Stimulated activated naive B cell treated with anti-CD40 and anti-IgM and Interleukin-4, amounts not matched to agents 10 μg/mL and 1 μg/mL and 100 μg/mL, for 72 hours (primary cell): ENCODE data around the gene EXPH5.
"Not testable (repeated sequence)": the region's sequence is repeated elsewhere in the genome, so short reads cannot be mapped to it uniquely, and the experiment has no call there.

Experiments
- ATAC-seq, 2 donors: fragments of 150-1000 bp; cut with Tn5 transposase; replicated peaks; 2 replicates each; pipeline ENCODE4 v1.10.0; 2021; ENCODE audit warnings: moderate library complexity in 1 of 2
- DNase-seq: peaks from one replicate; pipeline ENCODE4 v3.0.0; 2021
- H3K27ac Mint-ChIP-seq: one replicate; pipeline ENCODE4 v1.8.0; 2022; ENCODE audit warnings: mild to moderate bottlenecking, mixed read lengths
- H3K27me3 Mint-ChIP-seq, 2 donors: one replicate each; pipeline ENCODE4 v1.8.0; 2022; ENCODE audit warnings: mixed read lengths in 2 of 2
- H3K36me3 Mint-ChIP-seq, 2 donors: one replicate each; pipeline ENCODE4 v1.8.0; 2022; ENCODE audit warnings: mixed read lengths in 2 of 2, mild to moderate bottlenecking in 1 of 2
- H3K4me1 Mint-ChIP-seq, 2 donors: one replicate each; pipeline ENCODE4 v1.8.0; 2022; ENCODE audit warnings: mixed read lengths in 2 of 2, mild to moderate bottlenecking in 1 of 2
- H3K4me3 Mint-ChIP-seq, 2 donors: one replicate each; pipeline ENCODE4 v1.8.0; 2022; ENCODE audit warnings: mild to moderate bottlenecking in 2 of 2, mixed read lengths in 2 of 2, moderate library complexity in 1 of 2
- H3K9me3 Mint-ChIP-seq, 2 donors: one replicate each; pipeline ENCODE4 v1.8.0; 2022; ENCODE audit warnings: mixed read lengths in 2 of 2, mild to moderate bottlenecking in 1 of 2

Gene EXPH5

DNA sequence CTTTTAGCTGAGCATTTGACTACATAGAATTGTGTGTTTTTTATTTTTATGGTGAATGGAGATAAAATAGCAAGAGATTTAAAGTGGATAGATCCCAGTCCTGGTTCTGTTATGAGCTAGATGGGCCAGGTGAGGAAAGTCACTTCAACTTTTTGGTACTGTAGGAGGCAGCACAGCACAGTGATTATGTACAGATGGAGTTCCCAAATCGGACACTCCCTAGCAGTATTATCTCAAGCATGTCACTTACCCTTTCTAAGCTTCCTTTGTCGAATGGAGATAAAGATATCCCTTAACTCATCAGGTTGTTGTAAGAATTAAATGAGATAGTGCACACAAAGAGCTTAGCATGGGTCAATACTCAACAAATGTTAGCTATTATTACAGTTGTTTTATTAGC, 5.3 kb downstream of the EXPH5 start:
- Mint-ChIP-seq H3K4me3 (no peak overlapping the region), H3K27ac (no peak overlapping the region), H3K4me1 (peaks cover 4 to 20% of the 10 kb centered on the region in 2 donors), H3K27me3 (peaks cover 12 to 22% of the 10 kb centered on the region in 2 donors), H3K9me3 (no peaks in the 10 kb centered on the region), H3K36me3 (peaks cover 0 to under 1% of the 10 kb centered on the region in 2 donors)
- ATAC-seq = no peak
- no peak for DNase-seq

DNA sequence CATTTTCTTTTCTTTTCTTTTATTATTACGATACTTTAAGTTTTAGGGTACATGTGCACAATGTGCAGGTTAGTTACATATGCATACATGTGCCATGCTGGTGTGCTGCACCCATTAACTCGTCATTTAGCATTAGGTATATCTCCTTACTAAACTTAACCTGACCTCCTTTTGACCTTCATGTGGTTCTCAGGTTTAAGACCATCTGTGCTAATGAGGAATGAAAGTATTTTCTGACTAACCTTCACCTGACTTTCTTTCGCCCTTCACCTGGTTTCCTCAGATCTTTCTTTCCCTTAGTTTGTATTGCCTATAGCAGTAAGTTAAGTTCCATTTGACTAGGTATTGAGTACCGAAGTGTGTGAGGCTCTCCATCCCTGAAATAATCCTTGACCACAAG, 6.5 kb downstream of the EXPH5 start:
- DNase-seq (no peak), ATAC-seq (peak in 1 of 2 donors; percentile 27)
- no peak overlapping the region for H3K4me3 Mint-ChIP-seq
- H3K4me1 Mint-ChIP-seq = peaks cover 0 to 10% of the 10 kb centered on the region in 2 donors
- H3K27ac Mint-ChIP-seq = no peak overlapping the region
- H3K36me3 Mint-ChIP-seq = no peaks in the 10 kb centered on the region
- H3K27me3 Mint-ChIP-seq = peaks cover 10 to 11% of the 10 kb centered on the region in 2 donors
- no peaks in the 10 kb centered on the region for H3K9me3 Mint-ChIP-seq

DNA sequence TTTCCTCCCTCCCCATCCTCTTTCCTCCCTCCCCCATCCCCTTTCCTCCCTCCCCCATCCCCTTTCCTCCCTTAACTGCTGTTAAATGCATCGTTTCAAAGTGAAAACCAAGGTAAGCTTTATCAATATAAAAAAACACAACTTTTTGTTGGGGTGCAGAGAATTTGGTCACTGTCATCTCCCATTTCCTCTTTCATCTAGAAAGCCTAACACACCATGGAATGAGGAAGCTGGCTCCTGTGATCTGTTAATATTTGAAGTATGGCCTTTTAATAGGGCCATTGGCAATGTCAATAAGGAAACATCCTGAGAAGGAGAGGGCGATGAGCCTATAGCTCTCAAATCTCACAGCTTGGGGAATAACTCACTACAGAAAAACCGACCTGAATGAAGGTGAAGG, 7.0 kb downstream of the EXPH5 start:
- Mint-ChIP-seq H3K4me3 (no peak overlapping the region), H3K27me3 (peaks cover 5 to 6% of the 10 kb centered on the region in 2 donors), H3K27ac (no peak overlapping the region), H3K9me3 (no peaks in the 10 kb centered on the region), H3K36me3 (no peaks in the 10 kb centered on the region), H3K4me1 (peaks cover 0 to 10% of the 10 kb centered on the region in 2 donors)
- no peak for DNase-seq
- ATAC-seq = peak; percentile 69

DNA sequence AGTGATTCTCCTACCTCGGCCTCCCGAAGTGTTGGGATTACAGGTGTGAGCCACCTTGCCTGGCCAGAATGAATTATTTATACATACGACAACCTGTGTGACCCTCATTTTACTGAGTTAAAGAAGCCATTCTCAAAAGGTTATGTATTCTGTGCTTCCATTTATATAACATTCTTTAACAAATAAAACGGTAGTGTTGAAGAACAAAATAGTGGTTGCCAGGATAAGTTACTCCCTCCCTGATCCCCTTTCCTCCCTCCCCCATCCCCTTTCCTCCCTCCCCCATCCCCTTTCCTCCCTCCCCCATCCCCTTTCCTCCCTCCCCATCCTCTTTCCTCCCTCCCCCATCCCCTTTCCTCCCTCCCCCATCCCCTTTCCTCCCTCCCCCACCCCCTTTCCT, 7.4 kb downstream of the EXPH5 start:
- ATAC-seq, H3K4me3 Mint-ChIP-seq, H3K4me1 Mint-ChIP-seq, H3K9me3 Mint-ChIP-seq, H3K27ac Mint-ChIP-seq, H3K36me3 Mint-ChIP-seq, DNase-seq, H3K27me3 Mint-ChIP-seq: not testable (repeated sequence)

DNA sequence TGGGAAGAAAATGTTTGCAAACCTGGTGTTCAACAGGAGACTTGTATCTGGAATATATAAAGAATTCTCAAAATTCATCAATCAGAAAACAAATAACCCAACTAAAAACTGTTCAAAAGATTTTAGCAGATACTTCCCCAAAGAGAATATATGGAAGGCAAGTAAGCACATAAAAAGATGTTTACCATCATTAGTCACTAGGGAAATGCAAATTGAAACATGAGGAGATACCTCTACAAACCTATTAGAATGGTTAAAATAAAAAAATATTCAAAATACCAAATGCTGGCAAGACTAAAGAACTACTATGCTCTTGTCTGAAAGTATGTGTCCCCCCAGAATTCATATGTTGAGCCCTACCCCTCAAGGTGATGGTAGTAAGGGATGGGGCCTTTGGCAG, 8.6 kb downstream of the EXPH5 start:
- H3K27ac Mint-ChIP-seq = no peak overlapping the region
- no peaks in the 10 kb centered on the region for H3K9me3 Mint-ChIP-seq
- peaks cover 0 to 10% of the 10 kb centered on the region in 2 donors for H3K4me1 Mint-ChIP-seq
- H3K4me3 Mint-ChIP-seq = no peak overlapping the region
- no peaks in the 10 kb centered on the region for H3K36me3 Mint-ChIP-seq
- H3K27me3 Mint-ChIP-seq = peaks cover 2 to 5% of the 10 kb centered on the region in 2 donors
- DNase-seq = no peak
- ATAC-seq = no peak

DNA sequence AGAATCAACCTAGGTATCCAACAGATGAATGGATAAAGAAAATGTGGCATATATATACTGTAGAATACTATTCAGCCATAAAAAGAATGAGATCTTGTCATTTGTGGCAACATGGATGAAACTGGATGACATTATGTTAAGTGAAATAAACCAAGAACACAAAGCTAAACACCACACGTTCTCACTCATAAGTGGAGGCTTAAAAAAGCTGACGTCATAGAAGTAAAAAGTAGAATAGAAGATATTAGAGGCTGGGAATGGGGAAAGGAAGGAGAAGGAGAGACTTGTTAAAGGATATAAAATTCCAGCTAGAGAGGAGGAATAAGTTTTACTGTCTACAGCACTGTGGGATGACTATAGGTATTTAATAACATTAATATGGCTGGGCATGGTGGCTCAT, 12.9 kb downstream of the EXPH5 start:
- Mint-ChIP-seq H3K4me3 (no peak overlapping the region), H3K27ac (no peak overlapping the region), H3K4me1 (no peaks in the 10 kb centered on the region), H3K36me3 (peaks cover 0 to 4% of the 10 kb centered on the region in 2 donors), H3K9me3 (no peaks in the 10 kb centered on the region), H3K27me3 (peaks cover 27 to 28% of the 10 kb centered on the region in 2 donors)
- DNase-seq (no peak), ATAC-seq (no peak)

DNA sequence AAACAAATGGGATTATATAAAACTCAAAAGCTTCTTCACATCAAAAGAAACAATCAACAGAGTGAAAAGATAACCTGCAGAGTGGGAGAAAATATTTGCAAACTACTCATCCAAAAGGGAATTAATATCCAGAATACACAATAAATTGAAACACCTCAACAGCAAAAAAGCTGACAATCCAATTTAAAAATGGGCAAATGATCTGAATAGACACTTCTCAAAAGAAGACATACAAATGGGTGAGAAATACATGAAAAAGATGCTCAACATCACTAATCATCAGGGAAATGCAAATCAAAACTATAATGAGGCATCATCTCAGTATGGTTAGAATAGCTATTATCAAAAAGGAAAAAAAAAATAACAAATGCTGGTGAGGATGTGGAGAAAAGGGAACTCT, 13.5 kb downstream of the EXPH5 start:
- DNase-seq (no peak), ATAC-seq (no peak)
- Mint-ChIP-seq H3K4me3 (no peak overlapping the region), H3K9me3 (no peaks in the 10 kb centered on the region), H3K4me1 (no peaks in the 10 kb centered on the region), H3K36me3 (peaks cover 0 to 4% of the 10 kb centered on the region in 2 donors), H3K27me3 (peaks cover 27 to 28% of the 10 kb centered on the region in 2 donors), H3K27ac (no peak overlapping the region)

DNA sequence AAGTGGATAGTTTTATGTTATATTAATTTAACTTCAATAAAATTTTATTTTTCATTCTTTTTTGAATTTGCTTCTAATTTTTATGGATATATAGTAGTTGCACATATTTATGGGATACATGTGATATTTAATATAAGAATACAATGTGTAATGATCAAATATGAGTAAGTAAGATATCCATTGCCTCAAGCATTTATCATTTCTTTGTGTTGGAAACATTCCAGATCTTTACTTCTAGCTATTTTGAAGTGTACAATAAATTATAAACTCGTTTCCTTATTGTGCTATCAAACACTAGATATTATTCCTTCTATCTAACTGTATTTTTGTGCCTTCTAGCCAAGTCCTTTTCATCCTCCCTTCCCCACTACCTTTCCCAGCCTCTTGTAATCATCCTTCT, 17.0 kb downstream of the EXPH5 start:
- no peak for DNase-seq
- Mint-ChIP-seq H3K27me3 (peaks cover 24 to 27% of the 10 kb centered on the region in 2 donors), H3K4me1 (no peaks in the 10 kb centered on the region), H3K36me3 (peaks cover 0 to 4% of the 10 kb centered on the region in 2 donors), H3K9me3 (peaks cover 0 to 2% of the 10 kb centered on the region in 2 donors), H3K27ac (no peak overlapping the region), H3K4me3 (no peak overlapping the region)
- no peak for ATAC-seq

DNA sequence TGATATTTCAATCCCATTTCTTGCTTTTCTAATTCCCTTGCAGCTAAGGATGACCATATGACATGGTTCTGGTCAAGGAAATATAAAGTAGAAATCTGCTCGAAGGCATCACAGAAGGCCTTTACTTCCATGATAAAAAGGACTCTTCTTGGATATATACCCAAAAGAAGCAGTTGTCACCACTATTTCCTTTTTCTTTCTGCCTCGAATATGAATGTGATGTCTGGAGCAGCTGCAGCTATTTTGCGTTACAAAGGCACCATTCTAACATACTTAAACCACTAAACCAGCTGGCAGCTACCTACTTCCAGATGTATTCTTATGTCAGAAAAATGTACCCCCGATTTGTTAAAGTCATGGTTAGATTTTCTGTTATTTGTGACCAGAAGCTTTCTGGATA, 18.9 kb downstream of the EXPH5 start:
- ATAC-seq (no peak), DNase-seq (no peak)
- Mint-ChIP-seq H3K9me3 (peaks cover 0 to 2% of the 10 kb centered on the region in 2 donors), H3K4me3 (no peak overlapping the region), H3K27me3 (peaks cover 20 to 22% of the 10 kb centered on the region in 2 donors), H3K36me3 (peaks cover 0 to 4% of the 10 kb centered on the region in 2 donors), H3K27ac (no peak overlapping the region), H3K4me1 (no peaks in the 10 kb centered on the region)

DNA sequence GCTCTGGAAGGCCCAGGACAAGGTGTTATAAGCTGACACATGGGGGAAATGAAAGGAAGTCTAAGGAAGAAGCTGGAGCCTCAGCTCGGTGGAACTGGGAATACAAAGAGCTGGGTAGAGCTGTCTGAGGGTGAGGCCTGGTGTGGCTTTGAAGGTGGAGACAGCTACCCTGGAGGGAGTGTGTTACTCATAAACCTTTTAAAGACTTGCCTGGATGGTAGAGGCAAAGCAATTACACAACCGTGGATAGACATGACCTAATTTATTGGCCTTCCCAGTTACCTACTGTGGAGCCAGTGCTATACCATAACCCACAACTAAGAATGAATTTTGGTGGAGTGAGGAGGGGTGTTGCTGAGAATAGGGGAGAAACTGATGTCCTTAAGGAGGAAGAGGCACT, 22.6 kb downstream of the EXPH5 start:
- H3K9me3 Mint-ChIP-seq = peaks cover 0 to 2% of the 10 kb centered on the region in 2 donors
- DNase-seq (no peak), ATAC-seq (no peak)
- no peak overlapping the region for H3K4me3 Mint-ChIP-seq
- H3K27ac Mint-ChIP-seq = no peak overlapping the region
- peaks cover 4 to 6% of the 10 kb centered on the region in 2 donors for H3K27me3 Mint-ChIP-seq
- H3K4me1 Mint-ChIP-seq = no peaks in the 10 kb centered on the region
- no peaks in the 10 kb centered on the region for H3K36me3 Mint-ChIP-seq

DNA sequence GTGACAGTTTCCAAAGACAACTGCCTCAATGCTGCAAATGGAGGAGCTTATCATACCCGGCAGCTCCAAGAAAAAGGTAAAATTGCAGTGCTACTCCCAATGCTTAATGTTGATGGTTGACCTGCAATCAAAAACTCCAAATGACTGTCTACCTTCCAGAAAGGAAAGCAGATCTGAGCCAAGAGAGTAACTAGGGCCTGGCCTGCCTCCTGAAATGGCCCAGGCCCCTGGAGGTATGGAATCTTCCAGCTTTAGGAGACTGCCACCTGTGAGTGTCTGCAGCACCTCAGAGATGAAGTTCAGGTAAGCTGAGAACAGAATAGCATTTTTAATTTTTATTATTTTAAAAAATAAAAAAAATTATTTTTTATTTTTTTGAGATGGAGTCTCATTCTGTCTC, 23.7 kb downstream of the EXPH5 start:
- no peak overlapping the region for H3K27ac Mint-ChIP-seq
- ATAC-seq = no peak
- no peaks in the 10 kb centered on the region for H3K36me3 Mint-ChIP-seq
- peaks cover 0 to 2% of the 10 kb centered on the region in 2 donors for H3K9me3 Mint-ChIP-seq
- H3K4me3 Mint-ChIP-seq = no peak overlapping the region
- no peak for DNase-seq
- H3K4me1 Mint-ChIP-seq = no peaks in the 10 kb centered on the region
- H3K27me3 Mint-ChIP-seq = peaks cover 4 to 6% of the 10 kb centered on the region in 2 donors

DNA sequence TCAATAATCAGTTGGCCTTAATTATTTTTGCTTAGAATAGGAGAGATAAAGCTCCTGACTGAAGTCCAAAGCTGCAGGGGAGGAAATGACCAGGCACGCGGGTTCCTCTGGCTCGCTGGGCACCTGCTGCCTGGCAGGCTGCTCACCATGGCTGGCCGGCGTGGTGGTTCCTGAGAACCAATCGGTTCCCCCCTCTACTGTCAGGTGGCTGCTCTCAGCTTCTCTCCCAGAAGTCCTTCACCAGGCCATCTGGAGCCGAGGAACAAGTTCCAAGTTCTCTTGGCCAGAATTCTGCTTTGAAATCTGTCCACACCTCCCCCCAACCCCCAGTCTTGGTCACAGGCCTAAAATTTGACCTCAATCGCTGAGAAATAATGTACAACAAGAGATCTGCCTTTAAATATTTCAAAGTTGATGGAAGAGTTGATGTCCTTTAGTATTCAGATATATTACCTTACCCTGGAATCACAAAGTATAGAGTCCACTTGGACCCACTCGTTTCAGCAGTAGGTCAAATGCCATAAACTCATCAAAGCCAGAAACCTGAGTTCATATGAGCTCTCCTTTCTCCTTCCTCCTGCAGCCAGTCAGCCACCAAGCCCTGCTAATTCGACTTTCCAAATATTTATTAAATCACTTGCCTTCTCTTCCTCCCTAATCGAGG, 25.2 kb downstream of the EXPH5 start:
- no peaks in the 10 kb centered on the region for H3K9me3 Mint-ChIP-seq
- H3K4me1 Mint-ChIP-seq = no peaks in the 10 kb centered on the region
- no peak overlapping the region for H3K27ac Mint-ChIP-seq
- peaks cover 4 to 6% of the 10 kb centered on the region in 2 donors for H3K27me3 Mint-ChIP-seq
- ATAC-seq (no peak), DNase-seq (no peak)
- H3K4me3 Mint-ChIP-seq = no peak overlapping the region
- H3K36me3 Mint-ChIP-seq = no peaks in the 10 kb centered on the region

DNA sequence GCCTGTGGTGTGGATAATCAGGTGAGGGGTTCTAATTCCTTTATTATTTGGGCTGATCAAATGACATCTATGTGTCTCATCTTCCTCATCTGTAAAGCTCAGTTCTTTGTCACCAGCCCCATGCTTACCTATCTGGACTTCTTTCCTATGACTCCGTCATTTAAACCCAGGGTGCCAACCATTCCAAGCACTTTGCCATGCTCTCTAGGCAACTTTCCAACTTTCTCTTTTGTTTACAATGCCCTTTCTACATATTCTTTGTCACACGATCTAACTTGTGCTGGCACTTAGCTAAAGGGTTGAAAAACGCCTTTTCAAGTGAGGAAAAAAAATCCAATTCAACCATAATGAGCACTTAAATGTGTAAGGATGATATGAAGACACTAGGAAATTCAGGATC, 27.9 kb downstream of the EXPH5 start:
- no peaks in the 10 kb centered on the region for H3K9me3 Mint-ChIP-seq
- peaks cover 4 to 6% of the 10 kb centered on the region in 2 donors for H3K27me3 Mint-ChIP-seq
- H3K36me3 Mint-ChIP-seq = no peaks in the 10 kb centered on the region
- ATAC-seq (no peak), DNase-seq (no peak)
- H3K4me1 Mint-ChIP-seq = no peaks in the 10 kb centered on the region
- H3K4me3 Mint-ChIP-seq = no peak overlapping the region
- H3K27ac Mint-ChIP-seq = no peak overlapping the region

DNA sequence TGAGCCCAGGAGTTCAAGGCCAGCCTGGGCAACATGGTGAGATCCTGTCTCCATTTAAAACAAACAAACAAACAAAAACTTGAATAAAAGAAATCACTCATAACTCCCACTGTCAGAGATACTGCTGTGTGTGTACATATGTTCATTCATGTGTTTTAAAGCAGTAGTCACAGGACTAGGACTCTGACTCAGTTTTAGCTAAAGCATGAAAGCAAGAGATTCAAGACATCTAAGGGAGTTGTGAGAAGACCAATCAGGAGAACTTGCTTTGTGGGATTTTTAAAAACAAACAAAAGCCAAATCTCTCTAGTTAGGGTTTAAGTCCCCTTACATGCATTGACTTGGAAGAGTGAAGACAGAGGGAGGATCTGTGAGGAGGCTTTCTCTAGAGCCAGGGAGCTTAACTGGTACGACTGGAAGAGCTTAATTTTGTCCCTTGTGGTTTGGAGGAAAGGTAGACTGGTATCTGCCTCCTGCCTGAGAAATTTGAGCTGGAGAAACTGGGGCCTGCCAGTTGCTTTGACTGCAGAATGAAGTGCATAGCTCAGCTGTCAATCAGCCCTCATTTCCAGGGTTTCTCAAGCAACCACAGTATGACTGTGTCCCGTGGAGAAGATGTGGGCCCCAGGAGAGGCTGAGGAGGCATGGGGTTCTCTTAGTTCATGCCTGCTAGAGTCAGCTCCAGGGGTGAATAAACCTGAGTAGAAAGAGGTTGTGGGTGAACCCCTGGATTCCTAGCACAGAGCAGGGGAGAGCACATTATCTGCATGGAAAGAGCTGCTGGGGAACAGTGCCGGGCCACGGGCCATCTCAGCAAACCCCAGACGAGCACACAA, 30.6 kb downstream of the EXPH5 start:
- Mint-ChIP-seq H3K27me3 (no peaks in the 10 kb centered on the region), H3K36me3 (no peaks in the 10 kb centered on the region), H3K4me1 (peaks cover 0 to 6% of the 10 kb centered on the region in 2 donors), H3K4me3 (no peak overlapping the region), H3K9me3 (no peaks in the 10 kb centered on the region), H3K27ac (no peak overlapping the region)
- no peak for DNase-seq
- ATAC-seq = no peak

DNA sequence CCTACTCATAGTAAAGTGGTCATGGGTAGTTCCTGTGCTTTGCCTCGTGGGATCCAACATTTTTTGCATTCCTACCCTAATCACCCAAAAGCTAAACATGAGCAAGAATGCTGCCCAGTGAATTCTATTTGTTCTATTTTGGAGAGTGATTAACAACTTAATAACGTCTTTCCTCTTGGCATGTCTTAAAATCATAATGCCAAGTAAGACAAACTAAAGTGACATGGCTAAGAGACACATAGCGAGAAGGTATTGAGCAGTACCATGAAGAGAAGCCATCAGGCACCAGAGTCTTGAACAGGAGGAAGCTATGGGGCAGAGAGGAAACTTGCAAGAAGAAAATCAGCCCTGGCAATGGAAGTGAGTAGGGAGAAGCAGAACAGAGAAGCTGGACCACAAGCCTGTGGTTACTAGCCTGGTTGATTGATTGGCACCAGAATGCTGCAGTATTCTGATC, 32.0 kb downstream of the EXPH5 start:
- Mint-ChIP-seq H3K9me3 (no peaks in the 10 kb centered on the region), H3K4me3 (no peak overlapping the region), H3K27me3 (no peaks in the 10 kb centered on the region), H3K27ac (no peak overlapping the region), H3K36me3 (no peaks in the 10 kb centered on the region), H3K4me1 (peaks cover 0 to 6% of the 10 kb centered on the region in 2 donors)
- ATAC-seq (no peak), DNase-seq (no peak)
